PFSK-1 (cell line): Measurements from ENCODE around the gene POLR3G.

ENCODE experiments used
- FOXP2 ChIP-seq: optimal IDR thresholded peaks from 2 replicates; pipeline ENCODE3; 2011; ENCODE audit warnings: borderline replicate concordance, control low read depth, inconsistent platforms; ENCODE audit not compliant: insufficient read depth; ENCODE audit errors: extremely low read length, extremely low read depth
- POLR2AphosphoS5 ChIP-seq: IDR thresholded peaks from 2 replicates; pipeline ENCODE4 v1.6.1; 2012; ENCODE audit warnings: low read depth, mild to moderate bottlenecking, control low read depth, low read length, moderate library complexity
- REST ChIP-seq, 2 experiments: IDR thresholded peaks; 2 replicates each; pipeline versions ENCODE4 v1.6.1 to v1.8.0; 2011 to 2012; ENCODE audit warnings: low read depth in 2 of 2, low read length in 2 of 2, control low read depth in 1 of 2, inconsistent platforms in 1 of 2, mild to moderate bottlenecking in 1 of 2, moderate library complexity in 1 of 2; ENCODE audit not compliant: insufficient read depth in 1 of 2
- SIN3A ChIP-seq: IDR thresholded peaks from 2 replicates; pipeline ENCODE4 v1.6.1; 2012; ENCODE audit warnings: mild to moderate bottlenecking, low read length, moderate library complexity, borderline replicate concordance; ENCODE audit not compliant: insufficient read depth
- TAF1 ChIP-seq: IDR thresholded peaks from 2 replicates; pipeline ENCODE4 v1.6.1; 2012; ENCODE audit warnings: low read length, control low read depth, borderline replicate concordance; ENCODE audit not compliant: insufficient read depth

The POLR3G gene

DNA sequence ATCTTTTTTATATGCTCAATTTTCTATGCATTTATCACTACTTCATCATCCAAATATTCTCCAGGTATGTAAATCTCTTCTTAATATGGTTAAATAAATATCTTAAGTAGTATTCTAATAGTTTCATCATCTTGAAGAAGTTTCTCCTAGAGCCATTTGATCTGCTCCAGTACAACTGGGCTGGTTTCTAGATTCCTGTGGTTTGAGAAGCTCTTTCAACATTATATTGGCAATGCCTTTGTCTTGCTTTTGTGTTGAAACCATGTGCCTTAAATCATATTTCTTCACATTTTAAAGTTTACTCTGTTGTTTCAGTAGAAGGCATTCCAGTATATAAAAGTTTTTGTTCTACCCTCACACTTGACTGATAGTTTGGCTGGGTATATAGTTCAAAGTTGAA is 27.7 kb upstream of the POLR3G start:
- TF ChIP-seq FOXP2 (no peak), POLR2AphosphoS5 (no peak), REST (IDR thresholded peaks at IDR 0.05; ENCODE audit: insufficient read depth in 1 of 2, low read depth in 2 of 2, low read length in 2 of 2) (no peak), TAF1 (no peak), SIN3A (no peak)

DNA sequence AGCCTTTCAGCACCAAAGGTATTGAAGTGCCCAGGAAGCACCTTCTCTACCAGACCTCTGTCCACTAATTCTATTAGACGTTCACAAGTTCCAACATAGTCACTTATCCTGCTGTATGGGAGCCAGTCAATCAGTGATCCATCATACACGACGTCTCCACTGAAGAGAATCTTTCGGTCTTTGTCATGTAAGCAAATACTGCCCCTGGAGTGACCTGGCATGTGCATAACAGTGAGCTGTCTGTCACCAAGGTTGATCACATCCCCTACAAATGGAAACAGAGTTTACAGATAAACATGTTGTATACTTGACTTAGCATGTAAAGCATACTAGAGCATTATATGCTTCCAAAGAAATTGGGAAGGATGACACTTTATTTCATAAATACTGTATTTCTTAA is 13.4 kb upstream of the POLR3G start:
- TF ChIP-seq REST (IDR thresholded peaks at IDR 0.05; ENCODE audit: insufficient read depth in 1 of 2, low read depth in 2 of 2, low read length in 2 of 2) (no peak), FOXP2 (no peak), POLR2AphosphoS5 (no peak), SIN3A (no peak), TAF1 (no peak)

DNA sequence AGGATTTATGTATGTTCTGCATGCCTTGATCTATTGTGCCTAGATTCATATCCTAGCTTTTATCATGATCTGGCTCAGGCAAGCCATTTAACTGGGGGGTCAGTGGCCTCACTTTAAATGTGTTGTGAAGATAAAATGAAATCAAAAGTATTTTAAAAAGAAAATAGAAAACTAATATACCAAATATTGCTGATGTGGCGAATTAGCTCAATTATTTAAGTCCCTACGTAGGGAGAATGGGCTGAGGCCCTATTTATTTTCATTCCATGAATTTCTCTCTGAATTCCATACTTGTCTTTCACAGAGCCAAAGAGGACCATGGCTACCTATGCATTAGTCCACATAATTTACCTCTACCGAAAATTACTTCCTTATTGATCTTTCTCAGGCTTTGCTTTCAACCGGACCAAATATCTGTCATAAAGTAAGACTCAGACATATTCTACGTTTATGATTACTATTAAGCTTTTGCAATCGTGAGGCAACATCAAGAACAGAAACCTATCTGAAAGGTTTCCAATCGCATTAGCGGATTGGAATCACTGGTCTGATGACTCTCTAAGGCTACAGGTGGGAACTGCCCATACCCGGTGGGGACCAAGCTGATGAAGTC is 1.8 kb upstream of the POLR3G start:
- TF ChIP-seq TAF1 = no peak
- no peak for TF ChIP-seq REST (IDR thresholded peaks at IDR 0.05; ENCODE audit: insufficient read depth in 1 of 2, low read depth in 2 of 2, low read length in 2 of 2)
- TF ChIP-seq POLR2AphosphoS5 = no peak
- no peak for TF ChIP-seq FOXP2
- no peak for TF ChIP-seq SIN3A

GRCh38 chr5:90473396-90474234 is 1.0 kb upstream of the POLR3G start:
- TF ChIP-seq TAF1 = no peak; the same call in 1 of the 2 replicates

GRCh38 chr5:90475436-90475980 is 844 bp downstream of the POLR3G start:
- TF ChIP-seq REST (IDR thresholded peaks at IDR 0.05; ENCODE audit: insufficient read depth in 1 of 2, low read depth in 2 of 2, low read length in 2 of 2) = no peak
- TF ChIP-seq POLR2AphosphoS5 = no peak
- TF ChIP-seq TAF1 = no peak
- TF ChIP-seq SIN3A = no peak
- no peak for TF ChIP-seq FOXP2
